HEK293 (cell line): ENCODE data around the gene PBX3.

ENCODE experiments used
- CTCF ChIA-PET: fragments of 350-600 bp; formaldehyde crosslinking; extraction: SDS; loops from one replicate; lab custom pipeline; 2021; ENCODE audit warnings: antibody characterized with exemption; lab: Yijun Ruan, JAX
- POLR2A ChIA-PET: fragments of 300-600 bp; formaldehyde crosslinking; extraction: SDS; loops from one replicate; lab custom pipeline; 2020; ENCODE audit warnings: antibody characterized with exemption, inconsistent platforms; lab: Yijun Ruan, JAX
- H3K27ac ChIP-seq: fragments of 200-500 bp; sonication (Bioruptor generic); 2 replicates; pipeline ENCODE4 v1.5.1; 2014; ENCODE audit warnings: low read depth, low read length, control low read depth, inconsistent platforms; ENCODE audit errors: extremely low read depth
- H3K36me3 ChIP-seq, 2 experiments: fragments of 200-500 bp in 1 of 2; sonication (Bioruptor generic) in 1 of 2; 1 replicate in 1 of 2; 2 replicates in 1 of 2; pipeline ENCODE4 v1.5.1; 2014 to 2017; ENCODE audit warnings: inconsistent platforms in 2 of 2, low read length in 2 of 2; ENCODE audit not compliant: control insufficient read depth in 2 of 2, insufficient read depth in 1 of 2
- H3K4me1 ChIP-seq: fragments of 200-500 bp; sonication (Bioruptor generic); 2 replicates; pipeline ENCODE4 v1.5.1; 2014; ENCODE audit warnings: mild to moderate bottlenecking, low read length, inconsistent platforms; ENCODE audit not compliant: control insufficient read depth, insufficient read depth
- H3K4me3 ChIP-seq: 2 replicates; pipeline ENCODE4 v1.5.1; 2011; ENCODE audit warnings: low read depth, mild to moderate bottlenecking, control low read depth, low read length, moderate library complexity
- H3K9me3 ChIP-seq: fragments of 200-500 bp; sonication (Bioruptor generic); 2 replicates; pipeline ENCODE4 v1.5.1; 2014; ENCODE audit warnings: low read depth, low read length, inconsistent platforms; ENCODE audit not compliant: control insufficient read depth, insufficient read depth
- ATF2 ChIP-seq: fragments of 450-650 bp; formaldehyde crosslinking; IDR thresholded peaks from 2 replicates; pipeline ENCODE4 v1.5.1; 2016; ENCODE audit warnings: missing biosample characterization, missing genetic modification characterization, low read depth
- BCL11A ChIP-seq: fragments of 450-650 bp; formaldehyde crosslinking; IDR thresholded peaks from 2 replicates; pipeline ENCODE4 v1.5.1; 2016; ENCODE audit warnings: low read depth, missing biosample characterization, missing genetic modification characterization
- GLIS2 ChIP-seq: fragments of 450-650 bp; formaldehyde crosslinking; IDR thresholded peaks from 2 replicates; pipeline ENCODE4 v1.5.1; 2016; ENCODE audit warnings: missing biosample characterization, missing genetic modification characterization
- KLF17 ChIP-seq: fragments of 450-650 bp; formaldehyde crosslinking; IDR thresholded peaks from 2 replicates; pipeline ENCODE4 v1.5.1; 2016; ENCODE audit warnings: missing biosample characterization, missing genetic modification characterization
- KLF8 ChIP-seq: fragments of 450-650 bp; formaldehyde crosslinking; IDR thresholded peaks from 2 replicates; pipeline ENCODE4 v1.5.1; 2016; ENCODE audit warnings: missing biosample characterization, missing genetic modification characterization
- WT1 ChIP-seq: fragments of 450-650 bp; formaldehyde crosslinking; IDR thresholded peaks from 2 replicates; pipeline ENCODE4 v1.5.1; 2016; ENCODE audit warnings: missing biosample characterization, missing genetic modification characterization
- ZBTB17 ChIP-seq: fragments of 450-650 bp; formaldehyde crosslinking; IDR thresholded peaks from 2 replicates; pipeline ENCODE4 v1.5.1; 2016; ENCODE audit warnings: missing biosample characterization, missing genetic modification characterization
- ZBTB8A ChIP-seq: fragments of 450-650 bp; formaldehyde crosslinking; IDR thresholded peaks from 2 replicates; pipeline ENCODE4 v1.5.1; 2016; ENCODE audit warnings: missing biosample characterization, missing genetic modification characterization
- ZFHX2 ChIP-seq: fragments of 450-650 bp; formaldehyde crosslinking; conservative IDR thresholded peaks from 2 replicates; pipeline ENCODE4 v1.5.1; 2016; ENCODE audit warnings: missing biosample characterization, missing genetic modification characterization
- ZNF112 ChIP-seq: fragments of 450-650 bp; formaldehyde crosslinking; IDR thresholded peaks from 2 replicates; pipeline ENCODE4 v1.5.0; 2017; ENCODE audit warnings: missing biosample characterization, missing genetic modification characterization
- ZNF138 ChIP-seq: fragments of 450-650 bp; formaldehyde crosslinking; IDR thresholded peaks from 2 replicates; pipeline ENCODE4 v1.5.1; 2016; ENCODE audit warnings: missing biosample characterization, missing genetic modification characterization, borderline replicate concordance
- ZNF155 ChIP-seq: fragments of 450-650 bp; formaldehyde crosslinking; IDR thresholded peaks from 2 replicates; pipeline ENCODE4 v1.5.1; 2016; ENCODE audit warnings: missing biosample characterization, missing genetic modification characterization
- ZNF157 ChIP-seq: fragments of 450-650 bp; formaldehyde crosslinking; IDR thresholded peaks from 2 replicates; pipeline ENCODE4 v1.5.1; 2016; ENCODE audit warnings: missing biosample characterization, missing genetic modification characterization
- ZNF2 ChIP-seq: fragments of 450-650 bp; formaldehyde crosslinking; IDR thresholded peaks from 2 replicates; pipeline ENCODE4 v1.5.1; 2016; ENCODE audit warnings: missing biosample characterization, missing genetic modification characterization
- ZNF292 ChIP-seq: fragments of 450-650 bp; formaldehyde crosslinking; IDR thresholded peaks from 2 replicates; pipeline ENCODE4 v1.5.1; 2016; ENCODE audit warnings: low read depth, missing biosample characterization, missing genetic modification characterization, borderline replicate concordance
- ZNF426 ChIP-seq: fragments of 450-650 bp; formaldehyde crosslinking; IDR thresholded peaks from 2 replicates; pipeline ENCODE4 v1.5.1; 2017; ENCODE audit warnings: missing biosample characterization, missing genetic modification characterization, mild to moderate bottlenecking, inconsistent platforms, moderate library complexity
- ZNF473 ChIP-seq: fragments of 450-650 bp; formaldehyde crosslinking; IDR thresholded peaks from 2 replicates; pipeline ENCODE4 v1.5.1; 2017; ENCODE audit warnings: missing biosample characterization, missing genetic modification characterization
- ZNF518A ChIP-seq: fragments of 450-650 bp; formaldehyde crosslinking; conservative IDR thresholded peaks from 2 replicates; pipeline ENCODE4 v1.5.1; 2016; ENCODE audit warnings: low read depth, missing biosample characterization, missing genetic modification characterization
- ZNF548 ChIP-seq: fragments of 450-650 bp; formaldehyde crosslinking; IDR thresholded peaks from 2 replicates; pipeline ENCODE4 v1.5.1; 2016; ENCODE audit warnings: missing biosample characterization, missing genetic modification characterization
- ZNF645 ChIP-seq: fragments of 450-650 bp; formaldehyde crosslinking; IDR thresholded peaks from 2 replicates; pipeline ENCODE4; 2016; ENCODE audit warnings: missing biosample characterization, missing genetic modification characterization
- ZNF660 ChIP-seq: fragments of 450-650 bp; IDR thresholded peaks from 2 replicates; pipeline ENCODE4 v1.5.1; 2018; ENCODE audit warnings: missing biosample characterization, mild to moderate bottlenecking, missing genetic modification characterization
- ZNF692 ChIP-seq: fragments of 450-650 bp; formaldehyde crosslinking; IDR thresholded peaks from 2 replicates; pipeline ENCODE4 v1.5.1; 2016; ENCODE audit warnings: missing biosample characterization, missing genetic modification characterization
- ZNF701 ChIP-seq: fragments of 450-650 bp; formaldehyde crosslinking; IDR thresholded peaks from 2 replicates; pipeline ENCODE4 v1.5.1; 2016; ENCODE audit warnings: missing biosample characterization, missing genetic modification characterization
- ZNF777 ChIP-seq: fragments of 450-650 bp; formaldehyde crosslinking; IDR thresholded peaks from 2 replicates; pipeline ENCODE4 v1.5.1; 2017; ENCODE audit warnings: missing biosample characterization, missing genetic modification characterization, borderline replicate concordance
- ZSCAN16 ChIP-seq: fragments of 450-650 bp; formaldehyde crosslinking; IDR thresholded peaks from 2 replicates; pipeline ENCODE4 v1.5.1; 2016; ENCODE audit warnings: missing biosample characterization, missing genetic modification characterization
- ZSCAN4 ChIP-seq: fragments of 450-650 bp; formaldehyde crosslinking; IDR thresholded peaks from 2 replicates; pipeline ENCODE4 v1.5.1; 2017; ENCODE audit warnings: missing biosample characterization, missing genetic modification characterization

Gene PBX3

GRCh38 chr9:125747053-125747764 is at the start of gene PBX3:
PBX3 (plus strand) TSS chr9:125747373.
- H3K4me1 ChIP-seq = peaks cover 22% of the 10 kb centered on the region
- POLR2A ChIA-PET = interaction anchor here (2.0 kb wide), 1 partner anchor 40 kb away, joined by 12 read pairs; the partner anchor contains the start of gene MAPKAP1
- CTCF ChIA-PET = interaction anchor here (1.0 kb wide), 1 partner anchor 12 kb away, joined by 3 read pairs; no protein-coding TSS in a partner anchor
- 0 out of 3 replicates have a peak, but pooled peaks cover 0 to 4% of the 10 kb centered on the region in 2 experiments for H3K36me3 ChIP-seq
- peak within 1 kb of the TSS; percentile 95 for H3K27ac ChIP-seq
- H3K9me3 ChIP-seq = no peaks in the 10 kb centered on the region
- H3K4me3 ChIP-seq = peak within 1 kb of the TSS; percentile 69
- no peak for TF ChIP-seq ZNF701 (tag by site-specific recombination)
- TF ChIP-seq ZNF426 (tag by site-specific recombination) = no peak
- no peak for TF ChIP-seq ATF2 (tag by site-specific recombination)
- TF ChIP-seq ZNF112 (tag by site-specific recombination) = no peak
- TF ChIP-seq WT1 (tag by site-specific recombination) = no peak
- peak; percentile 53; the same call in 1 of the 2 replicates for TF ChIP-seq ZBTB17
- TF ChIP-seq ZFHX2 (tag by site-specific recombination) = peak; percentile 68
- no peak for TF ChIP-seq ZNF2
- TF ChIP-seq ZNF155 (tag by site-specific recombination) = no peak
- no peak for TF ChIP-seq BCL11A (tag by site-specific recombination)
- no peak for TF ChIP-seq KLF17 (tag by site-specific recombination)
- no peak for TF ChIP-seq ZNF548
- TF ChIP-seq ZSCAN4 (tag by site-specific recombination) = 0 out of 2 replicates have a peak, but pooled peaks have one; percentile 30
- no peak for TF ChIP-seq ZNF138 (tag by site-specific recombination)
- TF ChIP-seq ZBTB8A (tag by site-specific recombination) = peak; percentile 32; the same call in 1 of the 2 replicates
- peak; percentile 36; the same call in 1 of the 2 replicates for TF ChIP-seq ZNF777
- peak; percentile 48; the same call in 1 of the 2 replicates for TF ChIP-seq ZNF660 (tag by site-specific recombination)
- TF ChIP-seq ZNF645 (tag by site-specific recombination) = no peak
- no peak for TF ChIP-seq ZNF518A
- no peak for TF ChIP-seq ZSCAN16 (tag by site-specific recombination)
- TF ChIP-seq GLIS2 = peak; percentile 46; the same call in 1 of the 2 replicates
- TF ChIP-seq ZNF692 = no peak
- TF ChIP-seq KLF8 (tag by site-specific recombination) = 0 out of 2 replicates have a peak, but pooled peaks have one; percentile 31
- TF ChIP-seq ZNF473 (tag by site-specific recombination) = no peak
- TF ChIP-seq ZNF292 = no peak
- no peak for TF ChIP-seq ZNF157
